ENCODE data around the gene FOXF2.
"Not testable (repeated sequence)": the region's sequence is repeated elsewhere in the genome, so short reads cannot be mapped to it uniquely, and the experiment has no call there.

FOXF2 gene

DNA sequence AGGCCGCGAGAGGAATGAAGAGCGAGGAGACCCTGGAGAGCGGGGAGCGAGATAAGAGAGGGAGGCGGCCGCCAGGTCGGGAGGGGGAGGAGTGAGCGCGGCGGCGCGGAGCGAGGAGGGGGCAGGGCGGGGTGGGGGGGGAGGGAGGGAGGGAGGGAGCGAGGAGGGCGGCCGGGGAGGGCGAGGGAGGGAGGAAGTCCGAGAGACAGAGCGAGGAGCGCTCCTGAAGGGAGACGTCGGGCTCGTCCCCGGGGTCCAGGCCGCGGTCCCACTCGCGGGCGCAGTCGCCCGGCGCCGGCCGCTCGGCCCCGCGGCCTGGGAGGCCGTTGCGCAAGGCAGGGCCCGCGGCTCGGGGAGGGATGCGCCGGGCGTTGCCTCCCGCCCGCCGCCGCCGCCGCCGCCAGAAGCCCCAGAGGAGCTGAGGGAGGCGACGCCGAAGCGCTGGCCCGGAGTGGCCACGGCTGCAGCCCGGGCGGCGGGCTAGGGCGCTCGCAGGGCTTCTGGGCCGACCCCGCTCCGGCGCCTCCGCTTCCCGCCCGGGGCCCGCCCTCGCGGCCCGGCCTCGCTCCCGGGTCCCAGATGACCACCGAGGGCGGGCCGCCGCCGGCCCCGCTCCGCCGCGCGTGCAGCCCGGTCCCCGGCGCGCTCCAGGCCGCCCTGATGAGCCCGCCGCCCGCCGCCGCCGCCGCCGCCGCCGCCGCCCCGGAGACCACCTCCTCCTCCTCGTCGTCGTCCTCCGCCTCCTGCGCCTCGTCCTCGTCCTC, at the start of gene FOXF2:
Gene FOXF2 (plus strand): TSS at position 208 of the 764 bp plus-strand sequence. CDS start 372 bp downstream, at position 580.
- DNase-seq: no peak

DNA sequence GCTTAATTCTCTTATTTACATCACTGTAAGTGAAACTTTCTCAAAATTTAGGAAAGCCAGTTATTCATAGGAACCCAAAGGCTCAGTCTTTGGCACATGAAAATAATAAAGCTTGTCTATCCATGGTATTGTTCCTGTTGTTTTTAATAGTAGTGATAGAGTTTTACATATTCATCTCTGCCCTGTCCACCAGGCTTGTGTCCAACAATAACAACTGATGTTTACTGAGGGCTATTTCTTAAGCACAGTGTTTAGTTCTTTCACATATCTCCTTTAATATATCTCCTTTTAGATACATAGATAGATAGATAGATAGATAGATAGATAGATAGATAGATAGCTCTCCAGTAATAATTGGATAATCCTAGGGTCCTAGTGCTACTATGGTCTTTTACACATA, 43.3 kb upstream of the FOXF2 start:
- no peak for DNase-seq

DNA sequence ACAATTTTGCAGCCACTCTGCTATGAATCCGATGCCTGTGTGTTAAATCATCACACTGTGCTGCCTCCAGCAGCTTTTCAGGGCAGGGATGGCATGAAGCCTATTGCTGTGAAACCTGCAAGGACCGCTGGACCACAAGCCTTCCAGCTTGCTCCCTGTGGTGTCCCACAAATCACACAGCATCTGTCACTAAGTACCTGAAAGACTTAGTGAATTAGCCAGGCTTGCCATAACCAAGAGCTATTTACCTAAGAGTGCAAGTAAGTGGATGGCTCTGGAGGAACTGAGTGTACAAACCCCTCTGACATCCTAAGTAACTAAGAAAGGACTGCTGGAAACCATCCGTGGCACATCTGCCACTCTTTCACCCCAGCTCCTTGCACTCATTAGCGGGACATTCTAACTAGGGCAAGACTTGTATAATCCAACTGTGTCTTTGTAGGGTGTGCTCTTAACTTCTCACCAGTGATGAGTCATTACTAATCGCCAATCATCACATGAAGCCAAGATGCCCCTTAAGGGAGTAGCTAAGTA, 42.8 kb upstream of the FOXF2 start:
- no peak for DNase-seq

DNA sequence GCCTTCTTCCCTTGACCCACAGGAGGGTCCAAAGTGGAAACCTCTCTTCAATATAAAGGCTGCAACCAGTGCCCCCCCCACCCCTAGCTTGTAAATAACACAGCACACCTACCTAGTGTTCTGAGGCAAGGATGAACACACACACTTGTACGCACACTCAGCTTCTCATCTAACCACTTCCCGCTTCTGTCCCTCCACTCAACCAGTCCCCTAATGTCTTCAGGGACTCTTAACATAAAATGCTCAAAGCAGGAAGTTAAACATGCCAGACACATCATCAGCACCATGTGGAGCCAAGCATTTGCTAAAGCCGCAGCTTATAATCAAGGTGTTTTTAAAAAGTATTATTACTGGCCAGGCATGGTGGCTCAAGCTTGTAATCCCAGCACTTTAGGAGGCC, 42.2 kb upstream of the FOXF2 start:
- no peak for DNase-seq

DNA sequence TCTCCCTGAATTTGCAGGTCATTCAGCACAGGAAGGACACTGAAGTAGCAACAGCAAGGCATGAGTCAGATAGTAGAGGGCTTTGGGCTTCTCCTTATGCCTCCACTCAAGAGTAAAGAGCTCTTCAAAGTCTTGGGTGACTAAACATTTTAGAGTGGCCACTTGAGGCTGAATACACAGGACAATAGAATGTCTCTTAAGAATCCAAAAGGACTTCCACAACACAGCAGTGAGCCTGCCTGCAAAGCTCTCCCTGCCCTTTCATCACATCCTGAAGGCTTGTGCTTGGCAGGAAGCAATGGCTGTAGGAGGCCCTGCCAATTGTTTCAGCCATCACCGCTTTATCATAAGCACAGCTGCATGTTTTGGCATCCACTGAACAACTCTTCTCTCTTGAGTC, 40.7 kb upstream of the FOXF2 start:
- no peak for DNase-seq

DNA sequence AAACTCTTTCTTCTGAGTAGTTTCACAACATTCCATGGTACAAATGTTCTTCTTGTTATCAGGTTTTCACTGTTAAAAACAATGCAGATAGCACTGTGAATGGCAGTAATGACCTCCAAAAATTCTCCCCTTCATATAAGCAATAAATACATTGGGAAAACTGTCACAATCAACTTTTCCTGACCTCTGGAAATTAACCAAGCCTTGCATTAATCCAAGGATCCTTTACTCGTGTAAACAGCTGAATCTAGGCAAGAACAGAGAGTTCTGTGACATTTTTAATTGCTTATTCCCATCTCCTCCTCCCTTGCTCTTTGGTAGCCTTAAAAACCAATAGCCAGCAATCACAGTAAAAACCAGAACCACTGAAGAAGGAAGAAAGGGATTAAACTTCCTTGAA, 39.7 kb upstream of the FOXF2 start:
- DNase-seq: no peak

DNA sequence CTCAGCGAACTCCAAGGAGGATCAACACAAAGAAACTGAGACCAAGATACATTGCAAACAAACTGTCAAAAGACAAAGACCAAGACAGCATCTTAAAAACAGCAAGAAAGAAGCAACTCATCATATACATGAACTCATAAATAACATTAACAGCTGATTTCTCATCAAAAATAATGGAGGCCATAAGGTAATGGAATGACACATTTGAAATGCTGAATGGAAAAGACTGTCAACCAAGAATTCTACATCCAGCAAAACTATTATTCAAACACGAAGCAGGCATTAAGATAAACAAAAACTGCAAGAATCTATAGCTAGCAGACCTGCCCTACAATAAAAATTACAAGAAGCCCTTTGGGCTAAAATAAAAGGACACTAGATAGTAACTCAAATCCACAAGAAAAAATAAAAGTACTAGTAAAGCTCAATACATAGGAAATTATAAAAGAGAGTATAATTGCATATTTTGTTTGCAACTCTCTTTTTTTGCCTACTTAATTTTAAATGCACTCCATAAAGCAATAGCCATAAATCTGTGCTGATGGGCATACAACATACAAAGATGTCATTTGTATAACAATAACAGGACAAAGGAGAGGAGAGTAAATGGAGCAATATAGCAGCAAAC, 37.9 kb upstream of the FOXF2 start:
- DNase-seq: no peak

DNA sequence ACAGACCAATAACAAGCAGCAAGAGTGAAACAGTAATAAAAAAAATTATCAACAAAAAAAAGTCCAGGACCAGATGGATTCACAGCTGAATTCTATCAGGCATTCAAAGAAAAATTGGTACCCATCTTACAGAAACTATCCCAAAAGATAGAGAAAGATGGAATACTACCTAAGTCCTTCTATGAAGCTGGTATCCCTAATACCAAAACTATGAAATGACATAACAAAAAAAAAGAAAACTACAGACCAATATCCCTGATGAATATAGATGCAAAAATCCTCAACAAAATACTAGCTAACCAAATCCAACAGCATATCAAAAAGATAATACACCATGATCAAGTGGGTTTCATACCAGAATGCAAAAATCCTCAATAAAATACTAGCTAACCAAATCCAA, 34.3 kb upstream of the FOXF2 start:
- not testable (repeated sequence) for DNase-seq

DNA sequence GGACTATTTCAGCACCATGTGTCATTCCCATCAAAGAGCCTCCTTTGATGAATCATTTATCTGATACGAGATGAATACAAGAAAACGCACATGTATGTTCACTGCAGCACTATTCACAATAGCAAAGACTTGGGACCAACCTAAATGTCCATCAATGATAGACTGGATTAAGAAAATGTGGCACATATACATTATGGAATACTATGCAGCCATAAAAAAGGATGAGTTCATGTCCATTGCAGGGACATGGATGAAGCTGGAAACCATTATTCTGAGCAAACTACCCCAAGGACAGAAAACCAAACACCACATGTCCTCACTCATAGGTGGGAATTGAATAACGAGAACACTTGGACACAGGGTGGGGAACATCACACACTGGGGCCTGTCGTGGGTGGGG, 27.7 kb upstream of the FOXF2 start:
- not testable (repeated sequence) for DNase-seq

DNA sequence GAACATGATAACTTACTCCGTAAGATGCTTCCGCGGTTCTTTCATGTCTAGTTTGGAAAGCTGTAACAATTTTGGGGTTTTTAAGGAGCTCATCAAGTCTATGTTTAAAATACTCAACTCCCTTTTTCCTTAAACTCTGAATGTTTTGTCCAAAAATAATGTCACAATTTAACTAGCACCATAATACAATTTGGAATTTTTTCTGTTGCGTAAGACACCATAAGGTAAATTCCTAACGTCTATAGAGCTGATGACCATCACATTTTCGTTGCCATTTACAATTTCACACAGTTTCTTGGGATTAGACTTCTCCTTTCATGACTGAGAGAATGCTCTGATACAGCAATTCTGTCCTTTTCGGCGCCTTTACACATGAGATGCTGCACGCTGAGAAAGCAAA, 26.7 kb upstream of the FOXF2 start:
- no peak for DNase-seq

DNA sequence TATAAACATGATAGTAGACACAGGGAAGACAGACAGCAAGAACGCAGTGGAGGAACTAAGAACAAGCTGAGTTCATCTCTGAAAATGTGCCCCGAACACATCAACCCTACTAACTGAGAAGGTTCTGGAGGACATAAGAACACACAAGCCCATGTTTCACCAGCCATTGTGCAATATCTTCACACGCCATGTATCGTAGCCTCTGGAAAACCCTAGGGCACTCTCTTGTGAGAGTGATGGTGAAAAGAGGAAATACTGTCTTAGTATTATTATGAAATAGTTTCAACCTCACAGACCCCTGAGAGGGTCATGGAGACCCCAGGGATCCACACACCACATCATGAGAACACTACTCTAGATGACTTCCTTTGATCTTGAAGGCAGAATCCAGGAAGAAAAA, 26.1 kb upstream of the FOXF2 start:
- DNase-seq: no peak

DNA sequence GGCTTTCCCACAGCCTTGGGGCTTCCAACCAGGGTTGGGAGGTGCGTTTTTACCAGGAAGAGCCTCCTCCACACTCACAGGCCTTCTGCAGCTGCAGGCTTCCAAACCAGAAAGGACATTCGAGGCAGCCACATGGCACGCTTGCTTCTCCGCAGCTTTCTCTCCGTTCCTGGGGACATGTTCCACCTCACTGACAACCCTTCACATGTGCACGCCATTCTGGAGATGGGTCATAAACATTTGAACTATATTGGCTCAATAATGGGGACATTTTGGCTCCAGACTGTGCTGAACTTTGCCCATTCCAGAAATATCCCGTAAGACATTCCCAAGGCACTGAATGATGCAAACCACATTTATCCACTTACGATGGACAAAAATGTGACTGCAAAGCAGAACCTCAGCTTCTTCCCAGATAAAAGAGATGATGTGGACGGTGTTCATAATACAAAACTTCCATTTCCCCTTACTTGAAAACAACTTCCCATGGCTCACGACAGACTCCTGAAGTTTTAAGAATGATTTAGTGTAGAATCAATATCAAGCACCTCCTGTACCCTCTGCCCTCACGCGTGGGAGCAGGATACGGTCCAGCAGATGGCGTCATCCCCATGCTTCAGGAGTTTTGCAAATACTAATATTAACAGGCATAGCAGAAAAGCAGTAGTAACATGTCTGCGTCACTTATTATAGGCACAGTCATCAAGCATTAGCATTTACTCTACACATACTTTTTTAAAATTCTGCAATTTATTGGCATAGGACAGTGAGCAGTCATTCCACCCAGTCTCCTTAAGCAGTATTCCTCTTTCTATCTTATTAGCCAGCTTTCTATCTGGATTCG, 25.4 kb upstream of the FOXF2 start:
- DNase-seq: no peak

DNA sequence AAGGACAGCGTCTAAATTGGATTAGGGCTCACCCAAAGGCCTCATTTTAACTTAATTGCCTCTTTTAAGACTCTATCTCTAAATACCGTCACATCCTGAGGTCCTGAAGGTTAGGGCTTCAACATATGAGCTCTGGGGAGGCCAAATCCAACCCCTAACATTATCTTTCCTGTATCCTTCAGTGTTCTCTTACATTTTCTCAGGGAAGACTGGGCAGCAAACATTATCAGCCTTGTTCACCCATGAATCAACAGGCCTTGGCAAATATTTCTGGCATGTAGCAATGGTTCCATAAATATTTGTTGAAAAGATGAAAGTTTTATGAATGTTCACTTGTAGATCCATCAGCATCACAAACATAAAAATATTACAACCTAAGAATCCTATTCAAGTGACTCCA, 24.6 kb upstream of the FOXF2 start:
- DNase-seq: no peak

DNA sequence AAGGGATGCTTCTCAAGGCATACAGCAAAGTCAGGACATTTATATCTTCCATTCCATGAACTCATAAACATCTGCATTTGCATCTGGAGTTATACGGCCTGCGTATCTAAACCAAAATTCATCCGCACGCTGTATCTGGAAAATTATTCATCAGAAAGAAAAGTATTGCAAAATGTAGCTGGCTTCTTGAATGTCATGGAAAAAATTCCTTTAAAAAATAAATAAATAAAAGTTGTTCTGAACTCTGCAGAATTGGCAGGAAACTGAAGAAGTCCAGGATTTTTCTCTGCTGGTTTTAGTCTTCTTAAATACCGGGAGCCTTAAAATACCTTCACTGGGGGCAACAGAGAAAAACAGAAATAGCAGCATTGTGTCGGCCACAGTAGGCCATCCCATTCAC, 23.7 kb upstream of the FOXF2 start:
- DNase-seq: no peak

DNA sequence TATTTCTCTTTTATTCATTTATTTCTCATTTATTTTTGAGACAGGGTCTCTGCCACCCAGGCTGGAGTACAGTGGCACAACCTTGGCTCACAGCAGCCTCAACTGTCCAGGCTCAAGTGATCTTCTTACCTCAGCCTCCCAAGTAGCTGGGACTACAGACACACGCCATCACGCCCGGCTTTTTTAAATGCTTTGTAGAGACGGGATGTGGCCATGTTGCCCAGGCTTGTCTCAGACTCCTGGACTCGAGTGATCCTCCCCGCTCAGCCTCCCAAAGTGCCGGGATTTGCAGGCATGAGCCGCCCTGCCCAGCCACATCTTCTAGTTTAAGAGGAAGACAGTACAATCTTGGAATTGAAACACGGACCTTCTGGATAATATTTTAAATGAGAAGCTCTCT, 21.6 kb upstream of the FOXF2 start:
- no peak for DNase-seq

DNA sequence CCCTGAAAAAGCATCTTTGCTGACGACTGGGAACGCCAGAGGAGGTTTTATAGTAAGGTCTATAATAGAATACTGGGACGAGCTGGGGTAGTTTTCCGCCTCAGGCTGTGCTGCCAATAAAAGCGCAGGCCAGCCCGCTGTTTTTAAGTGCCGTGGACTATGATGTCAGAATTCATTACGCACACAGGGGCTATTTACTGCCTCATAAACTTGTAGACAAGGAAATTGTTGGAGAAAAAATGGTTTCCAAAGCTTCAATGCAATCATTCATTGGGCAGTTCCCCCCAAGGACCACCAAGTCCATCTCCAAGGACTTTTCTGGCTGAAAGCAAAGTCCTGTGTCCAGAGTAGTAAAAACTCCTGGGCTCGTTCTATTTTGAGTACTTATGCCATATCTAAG, 20.4 kb upstream of the FOXF2 start:
- no peak for DNase-seq

DNA sequence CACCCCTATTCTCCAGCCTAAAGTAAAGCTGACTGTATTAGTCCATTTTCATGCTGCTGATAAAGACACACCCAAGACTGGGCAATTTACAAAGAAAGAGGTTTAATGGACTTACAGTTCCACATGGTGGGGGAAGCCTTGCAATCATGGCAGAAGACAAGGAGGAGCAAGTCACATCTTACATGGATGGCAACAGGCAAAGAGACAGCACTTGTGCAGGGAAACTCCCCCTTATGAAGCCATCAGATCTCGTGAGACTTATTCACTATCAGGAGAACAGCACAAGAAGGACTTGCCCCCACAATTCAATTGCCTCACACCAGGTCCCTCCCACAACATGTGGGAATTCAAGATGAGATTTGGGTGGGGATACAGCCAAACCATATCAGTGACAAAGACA, 19.7 kb upstream of the FOXF2 start:
- DNase-seq: not testable (repeated sequence)

DNA sequence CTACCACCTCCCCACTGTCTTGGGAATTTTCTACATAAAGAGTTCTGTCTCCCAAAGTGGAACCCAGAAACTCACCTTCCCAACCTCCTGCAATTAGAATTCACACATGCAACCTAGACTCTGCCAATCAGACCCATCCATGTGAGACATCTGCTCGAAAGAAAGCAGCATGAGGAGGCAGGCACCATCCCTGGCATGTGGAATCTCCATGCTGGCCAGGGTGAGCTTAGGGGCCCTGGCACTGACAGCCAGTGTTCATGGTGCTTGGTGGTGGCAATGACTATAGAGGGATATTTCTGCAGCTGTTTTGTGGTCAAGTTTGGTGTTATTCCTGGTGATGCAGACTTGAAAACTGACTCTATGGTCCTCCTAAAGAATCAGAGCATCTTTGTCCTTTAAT, 17.4 kb upstream of the FOXF2 start:
- DNase-seq: no peak

DNA sequence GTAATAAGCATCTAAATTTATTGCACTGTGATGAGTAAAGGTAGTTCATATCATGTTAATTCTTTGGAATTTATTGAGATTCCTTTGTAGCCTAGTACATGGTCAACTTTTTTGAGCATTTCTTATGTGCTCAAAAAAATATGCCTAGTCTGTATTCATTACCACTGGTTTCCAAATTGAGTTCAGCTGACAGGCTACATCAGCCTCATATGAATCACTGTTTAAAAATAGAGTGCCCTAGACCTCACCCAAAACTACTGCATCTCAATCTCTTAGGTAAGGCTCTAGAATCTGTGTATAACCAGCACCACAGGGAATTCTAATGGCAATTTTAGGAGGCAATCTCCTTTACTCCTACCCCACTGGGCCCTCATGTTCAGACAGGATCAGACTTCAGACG, 16.7 kb upstream of the FOXF2 start:
- no peak for DNase-seq

DNA sequence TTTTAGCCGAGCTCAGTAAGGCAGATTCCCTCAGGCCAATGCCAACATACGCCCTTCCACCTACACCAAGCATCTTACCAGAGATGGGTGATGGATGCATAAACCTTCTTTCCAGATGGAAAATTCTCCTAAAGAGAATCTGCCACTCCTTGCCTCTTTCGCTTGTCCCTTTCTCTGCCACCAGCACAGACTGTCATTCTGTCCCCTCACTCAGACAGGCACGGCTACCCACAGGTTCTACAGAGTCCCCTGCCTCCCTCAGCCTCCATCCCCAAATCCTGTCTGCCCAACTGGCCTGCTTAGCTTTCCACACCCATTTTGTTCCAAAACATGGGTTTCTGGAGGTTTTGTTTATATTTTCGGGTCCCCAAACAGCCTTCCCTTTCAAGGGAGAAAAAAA, 12.7 kb upstream of the FOXF2 start:
- DNase-seq: no peak

DNA sequence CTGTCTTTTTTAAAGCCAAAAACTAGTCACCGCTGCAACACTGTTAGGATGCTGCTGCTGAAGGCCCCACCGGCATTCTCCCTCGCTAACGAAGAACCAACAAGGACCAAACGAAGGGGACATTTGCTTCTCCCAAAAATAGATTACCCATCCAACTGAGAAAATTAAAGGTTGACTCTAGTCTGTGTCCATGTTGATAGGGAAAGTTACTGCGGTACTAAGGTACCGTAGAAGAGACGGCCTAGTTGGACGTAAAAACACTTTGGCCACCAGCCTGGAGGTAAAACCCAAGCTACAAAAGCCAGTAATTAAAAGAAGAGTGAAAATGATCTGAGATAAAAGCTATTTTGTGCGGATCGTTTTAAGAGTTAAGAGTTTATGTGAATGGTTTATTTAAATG, 11.8 kb upstream of the FOXF2 start:
- no peak for DNase-seq

DNA sequence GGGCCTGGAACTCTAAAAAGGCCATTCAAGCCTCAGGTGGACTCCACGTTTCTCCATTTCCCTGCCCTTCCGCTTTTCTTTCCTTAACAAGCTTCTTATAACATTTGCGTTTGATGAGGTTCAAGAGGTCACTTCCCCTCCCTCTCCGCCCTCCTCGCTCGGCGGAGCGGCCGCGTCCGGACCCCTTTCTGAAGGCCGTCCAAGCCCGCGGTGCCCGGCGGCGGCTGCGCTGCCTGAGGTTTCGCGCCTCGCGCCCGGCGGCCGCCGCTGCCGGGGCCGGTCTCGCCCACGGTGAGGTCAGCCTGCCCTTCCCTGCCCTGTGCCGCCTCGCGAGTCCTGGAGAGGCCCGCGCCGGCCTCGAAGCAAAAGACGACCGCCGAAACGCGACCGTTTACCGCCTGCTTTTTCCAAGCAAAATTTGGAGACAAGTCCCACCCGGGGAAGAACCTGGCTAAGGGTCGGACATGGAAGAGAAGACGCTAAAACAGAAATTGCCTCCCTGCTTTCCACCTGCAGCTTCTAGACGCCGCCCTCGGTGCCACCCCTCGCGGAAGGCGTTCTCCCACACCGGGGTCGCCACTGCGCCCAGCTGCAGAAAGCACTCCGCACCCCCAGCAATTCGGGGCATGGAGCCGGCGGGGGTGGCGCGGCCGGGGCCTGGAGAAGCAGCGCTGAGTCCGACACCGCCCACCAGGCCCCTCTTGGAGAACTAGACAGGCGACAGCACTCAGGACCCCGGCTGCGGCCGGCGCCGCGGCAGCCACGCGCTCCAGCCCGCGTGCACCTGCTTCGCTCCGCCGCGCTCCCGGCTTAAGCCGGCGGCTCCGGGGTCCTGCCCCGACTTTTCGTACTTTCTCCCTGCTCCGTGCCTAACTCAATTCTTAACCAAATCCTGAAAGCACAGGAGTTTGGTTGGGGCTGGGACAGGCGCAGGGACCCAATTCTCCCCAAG, 11.0 kb upstream of the FOXF2 start:
- no peak for DNase-seq

All from NCI-H1930 (cell line).